ENCODE data around the gene CTDSPL2. TPM values are rescaled to one million over a fixed set of nuclear protein-coding genes. Genes with fewer than 3 reads are reported as not detected.

Gene CTDSPL2
- total RNA-seq (2022; extraction: Qiagen RNA extraction; ENCODE audit: low read depth) = 10.5 to 33.0 TPM (median 14.9 TPM) in 5 replicates

DNA sequence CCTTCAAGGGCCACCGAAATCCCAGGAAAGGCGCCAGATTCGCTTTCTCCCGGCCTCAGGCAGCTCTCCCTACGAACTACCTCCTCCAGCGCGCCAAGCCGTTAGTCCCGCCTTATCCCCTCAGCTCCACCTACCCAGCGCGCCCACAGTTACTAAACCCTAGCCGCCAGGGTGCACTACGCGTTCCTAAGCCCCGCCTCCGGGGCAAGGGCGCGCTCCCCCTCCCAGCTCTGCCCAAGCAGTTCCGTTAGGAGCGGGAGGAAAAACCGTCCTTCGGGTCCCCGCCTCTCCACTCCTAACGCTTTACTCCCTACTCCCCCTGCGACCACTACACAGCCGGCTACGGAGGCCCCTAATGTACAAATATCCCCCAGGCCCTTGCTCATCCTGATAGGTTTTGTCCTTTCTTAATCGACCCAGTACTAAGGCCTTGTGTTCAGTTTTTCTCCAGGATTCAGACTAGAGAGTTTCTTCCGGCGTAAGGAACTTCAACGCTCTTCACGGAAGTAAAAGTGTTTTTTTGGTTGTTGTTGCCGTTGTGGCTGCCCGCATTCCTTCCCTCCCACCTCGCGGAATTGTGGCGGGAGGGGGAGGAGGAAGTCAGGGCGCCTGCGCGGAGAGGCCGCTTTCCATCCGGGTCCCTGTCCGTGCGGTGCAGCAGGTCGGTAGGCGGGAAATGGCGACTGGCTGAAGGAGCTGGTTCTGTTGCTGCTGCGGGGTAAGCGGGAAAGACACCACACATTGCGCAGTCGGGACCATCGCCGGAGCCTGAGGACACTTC, at the start of gene CTDSPL2:
Gene CTDSPL2, plus strand, starts transcription at position 655 of the 781 bp plus-strand sequence. CDS start 31,386 bp downstream, outside the sequence.

DNA sequence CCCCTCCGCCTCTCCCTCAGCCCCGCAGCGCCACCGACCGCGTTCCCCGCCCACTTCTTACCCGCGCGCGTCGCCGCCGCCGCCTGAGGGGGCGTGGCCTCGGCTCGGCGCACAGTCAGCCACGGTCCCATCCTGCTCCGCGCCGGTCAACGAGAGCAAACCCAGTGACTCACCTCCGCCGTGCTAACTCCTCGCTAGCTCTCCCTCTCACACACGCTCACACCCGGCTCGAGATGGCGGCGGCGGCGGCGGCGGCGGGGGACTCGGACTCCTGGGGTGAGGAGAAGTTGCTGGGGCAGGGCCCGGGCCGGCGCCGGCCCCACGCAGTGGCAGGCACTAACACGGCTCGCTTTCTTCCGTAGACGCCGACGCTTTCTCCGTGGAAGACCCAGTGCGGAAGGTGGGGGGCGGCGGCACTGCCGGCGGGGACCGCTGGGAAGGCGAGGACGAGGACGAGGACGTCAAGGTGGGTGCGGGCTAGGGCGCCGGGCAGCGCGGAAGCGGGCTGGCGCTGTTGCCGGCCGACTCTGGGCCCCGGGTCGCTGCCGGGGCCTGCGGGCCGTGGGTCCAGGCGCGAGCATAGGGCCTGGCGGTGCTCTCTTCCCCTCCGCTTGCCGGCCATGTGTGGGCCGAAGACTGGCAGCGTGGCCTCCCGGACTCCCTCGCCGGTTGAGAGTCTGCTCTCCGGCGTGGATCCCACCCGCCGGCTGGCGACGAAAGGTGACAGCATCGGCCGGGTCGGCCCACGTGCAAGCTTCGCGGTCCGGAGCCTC, 109.7 kb downstream of the CTDSPL2 start, which contains the start of gene EIF3J:
Gene EIF3J, plus strand, starts transcription at position 186 of the 773 bp plus-strand sequence. Its CDS starts 48 bp downstream, at position 234.

Other genes with a start within 250 kb of the CTDSPL2 start
- 3.4 to 4.8 TPM (median 3.7 TPM) in 5 replicates for gene FRMD5, start 232.4 kb upstream of the CTDSPL2 start, total RNA-seq (2022; extraction: Qiagen RNA extraction; ENCODE audit: low read depth)
- 25.0 to 36.9 TPM (median 26.1 TPM) in 5 replicates for gene GOLM2, start 138.9 kb upstream of the CTDSPL2 start, total RNA-seq (2022; extraction: Qiagen RNA extraction; ENCODE audit: low read depth)
- 85.6 to 115 TPM (median 93.1 TPM) in 5 replicates for gene EIF3J, start 109.5 kb downstream of the CTDSPL2 start, total RNA-seq (2022; extraction: Qiagen RNA extraction; ENCODE audit: low read depth)
- 7.8 to 9.1 TPM (median 8.7 TPM) in 5 replicates for gene SPG11, start 236.0 kb downstream of the CTDSPL2 start, total RNA-seq (2022; extraction: Qiagen RNA extraction; ENCODE audit: low read depth)